Neural crest cell (in vitro differentiated cells): ENCODE data around the gene GNG4. TPM values are rescaled to one million over a fixed set of nuclear protein-coding genes. Genes with fewer than 3 reads are reported as not detected.
"Not testable (repeated sequence)": the region's sequence is repeated elsewhere in the genome, so short reads cannot be mapped to it uniquely, and the experiment has no call there.

Experiments used
- DNase-seq: peaks from one replicate; pipeline ENCODE4 v3.0.0; 2021; ENCODE audit warnings: low read depth, mixed read lengths, low spot score
- H3K27ac Mint-ChIP-seq: one replicate; pipeline ENCODE4 v1.8.0; 2021; ENCODE audit warnings: mild to moderate bottlenecking, mixed read lengths; ENCODE audit not compliant: unreplicated experiment
- H3K27me3 Mint-ChIP-seq: 2 replicates; pipeline ENCODE4 v1.8.0; 2021; ENCODE audit warnings: low read depth, mild to moderate bottlenecking, mixed read lengths
- H3K36me3 Mint-ChIP-seq: 2 replicates; pipeline ENCODE4 v1.8.0; 2021; ENCODE audit warnings: low read depth, mild to moderate bottlenecking, mixed read lengths
- H3K4me1 Mint-ChIP-seq: 2 replicates; pipeline ENCODE4 v1.8.0; 2021; ENCODE audit warnings: mixed read lengths
- H3K4me3 Mint-ChIP-seq: one replicate; pipeline ENCODE4 v1.8.0; 2021; ENCODE audit warnings: mild to moderate bottlenecking, mixed read lengths
- H3K9me3 Mint-ChIP-seq: 2 replicates; pipeline ENCODE4 v1.8.0; 2021; ENCODE audit warnings: mixed read lengths
- total RNA-seq: library from RNA; stranded (reverse); gene quantifications from 2 replicates; pipeline ENCODE4 v1.2.1, GENCODE V29; 2021
- TF ChIP-seq, protein P1 (sequence below): fragments of 200-600 bp; sonication (generic); conservative IDR thresholded peaks from 2 replicates; pipeline ENCODE4 v1.5.0; 2021; ENCODE audit warnings: antibody characterized with exemption, mild to moderate bottlenecking

Gene GNG4
- total RNA-seq, 1 donor from 2014 or later = 38.2 TPM

DNA sequence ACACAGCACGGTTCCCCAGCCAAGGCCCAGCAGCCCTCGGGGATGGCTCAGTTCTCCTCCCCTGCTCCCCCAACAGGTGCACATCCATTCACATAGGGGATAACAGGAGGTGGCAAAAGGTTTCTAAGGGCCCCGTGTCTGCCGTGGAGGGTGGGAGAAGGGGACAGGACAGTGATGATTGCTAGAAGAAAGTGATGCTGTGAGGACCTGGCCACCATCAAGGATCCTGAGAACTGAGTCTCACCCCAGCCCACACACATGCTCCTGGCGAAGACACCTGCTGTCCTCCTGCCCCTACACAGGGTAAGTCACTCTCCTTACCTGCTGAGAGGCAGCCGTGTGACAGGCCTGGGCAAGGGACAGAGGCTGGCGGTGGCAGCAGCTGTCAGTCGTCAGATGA is 54.5 kb downstream of the GNG4 start:
- Mint-ChIP-seq H3K4me3 (no peak overlapping the region), H3K27me3 (no peaks in the 10 kb centered on the region), H3K27ac (no peak overlapping the region), H3K4me1 (no peaks in the 10 kb centered on the region), H3K36me3 (peaks cover 23% of the 10 kb centered on the region), H3K9me3 (no peaks in the 10 kb centered on the region)
- TF ChIP-seq, protein P1, sequence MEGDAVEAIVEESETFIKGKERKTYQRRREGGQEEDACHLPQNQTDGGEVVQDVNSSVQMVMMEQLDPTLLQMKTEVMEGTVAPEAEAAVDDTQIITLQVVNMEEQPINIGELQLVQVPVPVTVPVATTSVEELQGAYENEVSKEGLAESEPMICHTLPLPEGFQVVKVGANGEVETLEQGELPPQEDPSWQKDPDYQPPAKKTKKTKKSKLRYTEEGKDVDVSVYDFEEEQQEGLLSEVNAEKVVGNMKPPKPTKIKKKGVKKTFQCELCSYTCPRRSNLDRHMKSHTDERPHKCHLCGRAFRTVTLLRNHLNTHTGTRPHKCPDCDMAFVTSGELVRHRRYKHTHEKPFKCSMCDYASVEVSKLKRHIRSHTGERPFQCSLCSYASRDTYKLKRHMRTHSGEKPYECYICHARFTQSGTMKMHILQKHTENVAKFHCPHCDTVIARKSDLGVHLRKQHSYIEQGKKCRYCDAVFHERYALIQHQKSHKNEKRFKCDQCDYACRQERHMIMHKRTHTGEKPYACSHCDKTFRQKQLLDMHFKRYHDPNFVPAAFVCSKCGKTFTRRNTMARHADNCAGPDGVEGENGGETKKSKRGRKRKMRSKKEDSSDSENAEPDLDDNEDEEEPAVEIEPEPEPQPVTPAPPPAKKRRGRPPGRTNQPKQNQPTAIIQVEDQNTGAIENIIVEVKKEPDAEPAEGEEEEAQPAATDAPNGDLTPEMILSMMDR = no peak
- no peak for DNase-seq

DNA sequence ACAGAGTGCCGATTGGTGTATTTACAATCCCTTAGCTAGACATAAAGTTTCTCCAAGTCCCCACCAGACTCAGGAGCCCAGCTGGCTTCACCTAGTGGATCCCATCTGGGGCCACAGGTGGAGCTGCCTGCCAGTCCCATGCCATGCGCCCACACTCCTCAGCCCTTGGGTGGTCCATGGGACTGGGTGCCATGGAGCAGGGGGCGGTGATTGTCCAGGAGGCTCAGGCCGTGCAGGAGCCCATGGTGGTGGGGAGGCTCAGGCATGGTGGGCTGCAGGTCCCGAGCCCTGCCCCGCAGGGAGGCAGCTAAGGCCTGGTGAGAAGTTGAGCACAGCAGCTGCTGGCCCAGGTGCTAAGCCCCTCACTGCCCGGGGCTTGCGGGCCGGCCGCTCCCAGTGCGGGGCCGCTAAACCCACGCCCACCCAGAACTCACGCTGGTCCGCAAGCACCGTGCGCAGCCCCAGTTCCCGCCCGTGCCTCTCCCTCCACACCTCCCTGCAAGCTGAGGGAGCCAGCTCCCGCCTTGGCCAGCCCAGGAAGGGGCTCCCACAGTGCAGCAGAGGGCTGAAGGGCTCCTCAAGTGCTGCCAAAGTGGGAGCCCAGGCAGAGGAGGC is 55.2 kb downstream of the GNG4 start:
- H3K27me3 Mint-ChIP-seq, H3K27ac Mint-ChIP-seq, H3K4me3 Mint-ChIP-seq, H3K4me1 Mint-ChIP-seq, DNase-seq, H3K9me3 Mint-ChIP-seq: not testable (repeated sequence)
- peaks cover 30% of the 10 kb centered on the region for H3K36me3 Mint-ChIP-seq

DNA sequence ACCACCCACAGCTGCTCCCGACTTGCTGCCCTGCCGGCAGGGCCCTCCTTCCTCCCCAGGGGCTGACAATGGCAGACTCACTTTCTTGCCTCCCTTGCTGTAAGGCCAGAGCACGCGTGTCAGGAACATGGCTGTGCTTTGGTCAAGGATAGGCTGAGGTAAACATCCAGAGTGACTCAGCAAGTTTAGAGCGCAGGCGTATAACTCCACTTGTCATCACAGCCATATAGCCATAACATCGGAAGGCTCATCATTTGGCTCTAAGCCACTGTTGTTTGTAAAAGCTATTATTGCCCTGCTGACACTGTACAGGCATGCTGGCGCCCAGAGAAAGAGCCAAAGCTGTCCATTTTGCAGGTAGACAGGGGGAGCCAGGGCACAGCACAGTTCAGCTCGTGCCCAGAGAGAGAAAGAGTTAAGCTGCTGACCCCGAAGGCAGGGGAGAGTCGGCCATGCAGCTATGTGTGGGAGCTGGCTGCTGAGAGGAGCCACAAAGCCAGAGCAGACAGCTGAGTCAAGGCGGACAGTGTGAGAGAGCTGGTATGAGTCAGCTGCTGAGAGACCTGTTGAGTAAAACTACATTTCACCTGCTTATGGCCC is 60.6 kb downstream of the GNG4 start:
- H3K27me3 Mint-ChIP-seq = no peaks in the 10 kb centered on the region
- no peak for DNase-seq
- peaks cover 54% of the 10 kb centered on the region for H3K36me3 Mint-ChIP-seq
- H3K9me3 Mint-ChIP-seq = peaks cover 10% of the 10 kb centered on the region
- H3K4me1 Mint-ChIP-seq = no peaks in the 10 kb centered on the region
- H3K27ac Mint-ChIP-seq = no peak overlapping the region
- H3K4me3 Mint-ChIP-seq = no peak overlapping the region
- TF ChIP-seq, protein P1 = no peak

DNA sequence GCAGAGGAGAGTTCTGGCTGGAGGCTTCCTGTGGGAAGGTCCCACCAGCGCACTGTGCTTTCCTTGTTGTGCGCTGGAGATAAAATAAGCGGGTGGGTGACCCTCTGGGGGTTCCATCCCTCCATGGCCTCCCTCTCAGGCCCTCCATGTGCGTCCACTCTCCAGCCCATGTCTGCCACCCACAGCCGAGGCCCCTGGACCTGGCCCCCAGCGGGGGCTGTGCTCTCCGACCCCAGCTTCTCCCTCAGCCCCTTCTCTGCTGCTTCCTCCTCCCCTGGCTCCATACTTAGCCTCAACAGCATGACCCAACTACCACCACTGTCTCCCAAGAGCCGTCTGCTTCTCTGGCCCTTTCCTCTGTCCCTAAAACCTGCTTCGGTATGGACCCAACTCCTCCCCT is 61.4 kb downstream of the GNG4 start:
- Mint-ChIP-seq H3K27ac (no peak overlapping the region), H3K4me1 (no peaks in the 10 kb centered on the region), H3K27me3 (no peaks in the 10 kb centered on the region), H3K36me3 (peaks cover 52% of the 10 kb centered on the region), H3K9me3 (peaks cover 10% of the 10 kb centered on the region), H3K4me3 (no peak overlapping the region)
- DNase-seq = no peak
- TF ChIP-seq, protein P1 = no peak

DNA sequence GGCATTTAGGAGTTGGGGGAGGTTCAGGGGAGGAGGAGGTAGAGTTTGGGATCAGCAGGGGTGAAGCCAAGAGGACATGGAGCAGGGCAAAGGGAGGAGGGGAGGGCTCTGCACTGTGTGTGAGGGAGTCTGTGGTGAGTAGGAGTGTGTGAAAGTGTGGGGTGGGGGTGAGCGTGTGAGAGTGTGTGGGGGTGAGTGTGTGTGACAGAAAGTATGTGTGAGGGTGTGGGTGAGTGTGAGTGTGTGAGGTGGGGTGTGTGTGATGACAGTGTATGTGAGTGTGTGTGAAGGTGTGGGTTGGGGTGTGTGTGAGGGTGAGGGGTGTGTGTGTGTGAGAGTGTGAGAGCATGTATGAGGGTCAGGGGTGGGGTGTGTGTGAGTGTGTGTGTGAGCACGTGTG is 62.6 kb downstream of the GNG4 start:
- Mint-ChIP-seq H3K4me3 (no peak overlapping the region), H3K36me3 (peaks cover 53% of the 10 kb centered on the region)

DNA sequence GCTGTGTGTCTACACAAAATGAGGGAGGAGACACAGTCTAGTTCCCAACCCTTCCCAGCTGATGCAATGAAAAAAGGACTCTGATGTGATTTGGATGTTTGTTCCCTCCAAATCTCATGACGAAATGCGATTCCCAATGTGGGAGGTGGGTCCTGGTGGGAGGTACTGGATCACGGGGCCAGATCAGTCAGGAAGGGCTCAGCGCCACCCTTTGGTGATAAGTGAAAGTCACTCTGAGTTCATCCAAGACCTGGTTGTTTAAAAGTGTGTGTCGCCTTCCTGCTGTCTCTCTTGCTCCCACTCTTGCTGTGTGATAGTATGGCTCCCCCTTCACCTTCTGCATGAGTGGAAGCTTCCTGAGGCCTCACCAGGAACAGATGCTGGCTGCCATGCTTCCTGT is 63.2 kb downstream of the GNG4 start:
- Mint-ChIP-seq H3K4me3 (no peak overlapping the region), H3K9me3 (peaks cover 13% of the 10 kb centered on the region), H3K4me1 (no peaks in the 10 kb centered on the region), H3K36me3 (peaks cover 55% of the 10 kb centered on the region), H3K27ac (no peak overlapping the region), H3K27me3 (no peaks in the 10 kb centered on the region)
- no peak for DNase-seq
- TF ChIP-seq, protein P1 = no peak

More for the DNA sequence above, 62.6 kb downstream of the GNG4 start:
- TF ChIP-seq, protein P1 = no peak
- H3K27me3 Mint-ChIP-seq = no peaks in the 10 kb centered on the region
- peaks cover 10% of the 10 kb centered on the region for H3K9me3 Mint-ChIP-seq
- DNase-seq = no peak
- H3K27ac Mint-ChIP-seq = no peak overlapping the region
- no peaks in the 10 kb centered on the region for H3K4me1 Mint-ChIP-seq
